Measurements from ENCODE around the gene ACAN. TPM values are rescaled to one million over a fixed set of nuclear protein-coding genes. Genes with fewer than 3 reads are reported as not detected.
"Not testable (repeated sequence)": the region's sequence is repeated elsewhere in the genome, so short reads cannot be mapped to it uniquely, and the experiment has no call there.

ACAN gene
- total RNA-seq, 2 donors from 2014 or later, result 0.17 to 0.35 TPM

DNA sequence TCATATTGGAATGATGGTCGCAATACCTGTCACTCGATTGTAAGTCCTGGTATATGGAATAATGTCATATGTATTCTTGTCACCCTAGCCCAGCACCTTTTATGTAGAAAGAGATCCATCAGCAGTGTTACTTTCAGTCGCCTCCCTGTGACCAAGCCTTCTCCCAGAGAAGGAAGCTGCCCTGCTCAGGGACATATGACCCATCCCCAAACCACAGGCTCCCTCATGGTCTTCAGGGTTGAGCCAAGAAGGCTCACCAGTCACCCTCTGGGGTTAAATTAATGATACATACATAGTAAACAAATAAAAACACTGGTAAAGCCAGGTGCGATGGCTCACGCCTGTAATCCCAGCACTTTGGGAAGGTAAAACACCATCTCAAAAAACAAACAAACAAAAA is 114.5 kb downstream of the ACAN start:
- Histone ChIP-seq H3K9me3 (no peaks in the 10 kb centered on the region), H3K27me3 (no peaks in the 10 kb centered on the region), H3K36me3 (no peaks in the 10 kb centered on the region), H3K4me3 (no peak overlapping the region), H3K4me1 (no peaks in the 10 kb centered on the region), H3K9ac (ENCODE audit: low read depth in 2 of 2, low read length in 2 of 2) (no peak overlapping the region), H3K27ac (no peak overlapping the region)
- no peak for DNase-seq
- TF ChIP-seq, protein P1, sequence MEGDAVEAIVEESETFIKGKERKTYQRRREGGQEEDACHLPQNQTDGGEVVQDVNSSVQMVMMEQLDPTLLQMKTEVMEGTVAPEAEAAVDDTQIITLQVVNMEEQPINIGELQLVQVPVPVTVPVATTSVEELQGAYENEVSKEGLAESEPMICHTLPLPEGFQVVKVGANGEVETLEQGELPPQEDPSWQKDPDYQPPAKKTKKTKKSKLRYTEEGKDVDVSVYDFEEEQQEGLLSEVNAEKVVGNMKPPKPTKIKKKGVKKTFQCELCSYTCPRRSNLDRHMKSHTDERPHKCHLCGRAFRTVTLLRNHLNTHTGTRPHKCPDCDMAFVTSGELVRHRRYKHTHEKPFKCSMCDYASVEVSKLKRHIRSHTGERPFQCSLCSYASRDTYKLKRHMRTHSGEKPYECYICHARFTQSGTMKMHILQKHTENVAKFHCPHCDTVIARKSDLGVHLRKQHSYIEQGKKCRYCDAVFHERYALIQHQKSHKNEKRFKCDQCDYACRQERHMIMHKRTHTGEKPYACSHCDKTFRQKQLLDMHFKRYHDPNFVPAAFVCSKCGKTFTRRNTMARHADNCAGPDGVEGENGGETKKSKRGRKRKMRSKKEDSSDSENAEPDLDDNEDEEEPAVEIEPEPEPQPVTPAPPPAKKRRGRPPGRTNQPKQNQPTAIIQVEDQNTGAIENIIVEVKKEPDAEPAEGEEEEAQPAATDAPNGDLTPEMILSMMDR (IDR thresholded peaks at IDR 0.05), result no peak
- intact Hi-C loops (cut with DNase I), result no loop called here

GRCh38 chr15:88918738-88919137 is 115.5 kb downstream of the ACAN start:
- no peak for DNase-seq
- Histone ChIP-seq H3K9ac (ENCODE audit: low read depth in 2 of 2, low read length in 2 of 2) (no peak overlapping the region), H3K27ac (no peak overlapping the region)

DNA sequence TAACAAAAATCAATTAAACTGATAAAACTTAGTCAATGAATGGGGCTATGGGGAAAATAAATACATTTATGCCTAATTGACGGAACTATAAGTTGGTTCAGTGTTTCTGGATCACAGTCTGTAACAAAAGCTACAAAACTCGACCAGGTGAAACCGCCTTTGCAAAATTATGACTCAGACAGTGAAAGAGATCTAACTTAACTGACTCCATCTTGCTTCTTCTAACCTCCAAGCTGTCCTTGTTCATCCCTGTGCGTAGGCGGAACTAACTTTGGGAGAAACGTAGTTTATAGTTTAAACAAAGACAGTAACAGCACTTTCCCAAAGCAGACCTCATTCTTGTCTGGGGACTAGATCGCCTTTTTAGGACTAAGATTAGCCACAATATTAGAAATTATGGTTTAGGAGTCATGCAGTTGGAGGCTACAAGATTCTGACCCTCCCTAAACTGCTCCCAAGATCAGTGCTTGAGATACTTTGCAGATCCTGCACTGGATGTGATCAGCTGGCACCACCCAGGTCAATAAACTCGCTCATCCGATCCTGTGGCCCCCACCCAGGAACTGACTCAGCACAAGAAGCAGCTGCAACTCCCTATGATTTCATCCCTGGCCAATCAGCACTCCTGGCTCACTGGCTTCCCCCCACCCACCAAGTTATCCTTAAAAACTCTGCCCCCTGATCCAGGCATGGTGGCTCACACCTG is 117.1 kb downstream of the ACAN start:
- no peak for DNase-seq
- TF ChIP-seq, protein P1 (IDR thresholded peaks at IDR 0.05), result no peak
- Histone ChIP-seq H3K4me1 (no peaks in the 10 kb centered on the region), H3K36me3 (no peaks in the 10 kb centered on the region), H3K27ac (no peak overlapping the region), H3K9ac (ENCODE audit: low read depth in 2 of 2, low read length in 2 of 2) (no peak overlapping the region), H3K4me3 (no peak overlapping the region), H3K9me3 (no peaks in the 10 kb centered on the region), H3K27me3 (no peaks in the 10 kb centered on the region)
- intact Hi-C loops (cut with DNase I), result no loop called here

More at GRCh38 chr15:88918738-88919137, 115.5 kb downstream of the ACAN start:
- H3K9me3 ChIP-seq, result no peaks in the 10 kb centered on the region
- TF ChIP-seq, protein P1 (IDR thresholded peaks at IDR 0.05), result no peak
- no peaks in the 10 kb centered on the region for H3K36me3 ChIP-seq
- H3K4me1 ChIP-seq, result no peaks in the 10 kb centered on the region
- H3K4me3 ChIP-seq, result no peak overlapping the region
- no peaks in the 10 kb centered on the region for H3K27me3 ChIP-seq
- intact Hi-C loops (cut with DNase I), result no loop called here

DNA sequence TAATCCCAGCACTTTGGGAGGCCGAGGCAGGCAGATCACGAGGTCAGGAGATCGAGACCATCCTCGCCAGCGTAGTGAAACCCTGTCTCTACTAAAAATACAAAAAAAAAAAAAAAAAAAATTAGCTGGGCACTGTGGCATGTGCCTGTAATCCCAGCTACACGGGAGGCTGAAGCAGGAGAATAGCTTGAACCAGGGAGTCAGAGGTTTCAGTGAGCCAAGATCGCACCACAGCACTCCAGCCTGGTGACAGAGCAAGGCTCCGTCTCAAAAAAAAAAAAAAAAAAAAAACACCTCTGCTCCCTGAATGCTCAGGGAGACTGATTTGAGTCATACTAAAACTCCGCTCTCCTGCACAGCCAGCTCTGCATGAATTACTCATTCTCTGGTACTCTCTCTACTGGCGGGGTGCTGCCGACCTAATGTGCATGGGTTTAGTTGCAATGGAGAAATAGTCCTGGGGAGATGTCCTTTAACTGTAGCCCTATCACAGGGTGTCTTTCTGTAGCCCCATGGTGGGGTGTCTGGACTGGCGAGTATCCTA is 117.7 kb downstream of the ACAN start:
- H3K9ac ChIP-seq (ENCODE audit: low read depth in 2 of 2, low read length in 2 of 2); H3K27ac ChIP-seq; H3K4me1 ChIP-seq; H3K36me3 ChIP-seq; H3K4me3 ChIP-seq; H3K9me3 ChIP-seq; DNase-seq; intact Hi-C loops (cut with DNase I); H3K27me3 ChIP-seq: not testable (repeated sequence)

Other genes with a start within 250 kb of the ACAN start
- 10 to 100 TPM; 13.8 to 23.8 TPM for gene AEN, start 182.1 kb upstream of the ACAN start, total RNA-seq
- 10 to 100 TPM; 43.5 to 60.5 TPM for gene ISG20, start 164.4 kb upstream of the ACAN start, total RNA-seq
- gene HAPLN3, start 92.1 kb downstream of the ACAN start, total RNA-seq, result 1 to 10 TPM; 1.9 to 3.6 TPM
- gene MFGE8, start 109.9 kb downstream of the ACAN start, total RNA-seq, result 10 to 100 TPM; 31.3 to 38.6 TPM